CD14-positive monocyte (primary cell): Measurements from ENCODE around the gene CNTN4. TPM values are rescaled to one million over a fixed set of nuclear protein-coding genes. Genes with fewer than 3 reads are reported as not detected.

Experiments
- DNase-seq, 3 donors: peaks; one replicate each; pipeline ENCODE4 v3.0.0-alpha.2; 2011 to 2022
- H2AFZ ChIP-seq: 2 replicates; pipeline ENCODE4 v1.6.0; 2012; ENCODE audit warnings: mild to moderate bottlenecking, low read depth, low read length, inconsistent platforms; ENCODE audit not compliant: insufficient read depth, poor library complexity, severe bottlenecking
- H3K27ac ChIP-seq, 2 donors: 1 replicate in 1 of 2; 2 replicates in 1 of 2; pipeline ENCODE4 v1.5.1; 2012 to 2013; ENCODE audit warnings: low read length in 2 of 2, control low read depth in 1 of 2, inconsistent platforms in 1 of 2, low read depth in 1 of 2, mild to moderate bottlenecking in 1 of 2
- H3K27me3 ChIP-seq, 2 donors: one replicate each; pipeline versions ENCODE4 v1.6.0 to v1.6.1; 2011 to 2013; ENCODE audit warnings: low read length in 2 of 2; ENCODE audit not compliant: control insufficient read depth in 2 of 2, insufficient read depth in 2 of 2
- H3K36me3 ChIP-seq, 2 donors: replicated peaks in 1 of 2; 1 replicate in 1 of 2; 2 replicates in 1 of 2; pipeline versions ENCODE4 v1.5.1 to v1.6.1; 2012 to 2013; ENCODE audit warnings: low read length in 2 of 2, control low read depth in 1 of 2, inconsistent platforms in 1 of 2, mild to moderate bottlenecking in 1 of 2; ENCODE audit not compliant: insufficient read depth in 2 of 2, control insufficient read depth in 1 of 2
- H3K4me1 ChIP-seq, 2 donors: 1 replicate in 1 of 2; 2 replicates in 1 of 2; pipeline versions ENCODE4 v1.5.1 to v1.6.1; 2012 to 2013; ENCODE audit warnings: low read length in 2 of 2, control low read depth in 1 of 2, inconsistent platforms in 1 of 2, mild to moderate bottlenecking in 1 of 2, moderate library complexity in 1 of 2; ENCODE audit not compliant: insufficient read depth in 2 of 2, control insufficient read depth in 1 of 2
- H3K4me2 ChIP-seq: replicated peaks from 2 replicates; pipeline ENCODE3; 2012; ENCODE audit warnings: low read length, moderate library complexity, mild to moderate bottlenecking; ENCODE audit not compliant: poor library complexity, severe bottlenecking; ENCODE audit errors: extremely low read depth
- H3K4me3 ChIP-seq, 3 experiments: fragments of 200-600 bp in 1 of 3; sonication (generic) in 1 of 3; replicated peaks in 1 of 3; 1 replicate in 2 of 3; 2 replicates in 1 of 3; pipeline ENCODE4 v1.5.1; 2011 to 2013; ENCODE audit warnings: low read length in 3 of 3, mild to moderate bottlenecking in 3 of 3, control low read depth in 2 of 3, low read depth in 2 of 3, inconsistent platforms in 1 of 3, moderate library complexity in 1 of 3
- H3K79me2 ChIP-seq: 2 replicates; pipeline ENCODE4 v1.6.0; 2012; ENCODE audit warnings: mild to moderate bottlenecking, control low read depth, inconsistent platforms, low read length, moderate library complexity; ENCODE audit not compliant: insufficient read depth
- H3K9ac ChIP-seq: 2 replicates; pipeline ENCODE4 v1.6.0; 2017; ENCODE audit warnings: low read length, mild to moderate bottlenecking; ENCODE audit not compliant: insufficient read depth, poor library complexity, severe bottlenecking
- H3K9me3 ChIP-seq, 2 donors: replicated peaks in 1 of 2; 1 replicate in 1 of 2; 2 replicates in 1 of 2; pipeline versions ENCODE4 v1.5.1 to v1.6.1; 2012 to 2013; ENCODE audit warnings: low read length in 2 of 2, control low read depth in 1 of 2; ENCODE audit not compliant: control insufficient read depth in 1 of 2, insufficient read depth in 1 of 2
- H4K20me1 ChIP-seq: 2 replicates; pipeline ENCODE4 v1.6.0; 2012; ENCODE audit warnings: mild to moderate bottlenecking, low read length, control low read depth, moderate library complexity; ENCODE audit not compliant: insufficient read depth
- H3K27ac Mint-ChIP-seq, 7 donors: one replicate each; pipeline ENCODE4 v1.8.0; 2020; ENCODE audit warnings: mild to moderate bottlenecking in 7 of 7, mixed read lengths in 7 of 7, moderate library complexity in 6 of 7, inconsistent platforms in 2 of 7
- H3K27me3 Mint-ChIP-seq, 3 donors: one replicate each; pipeline ENCODE4 v1.8.0; 2021 to 2022; ENCODE audit warnings: low read depth in 3 of 3, mild to moderate bottlenecking in 3 of 3, mixed read lengths in 3 of 3, moderate library complexity in 3 of 3, inconsistent platforms in 1 of 3
- H3K36me3 Mint-ChIP-seq, 2 donors: one replicate each; pipeline ENCODE4 v1.8.0; 2020; ENCODE audit warnings: mixed read lengths in 2 of 2, inconsistent platforms in 1 of 2, mild to moderate bottlenecking in 1 of 2
- H3K4me1 Mint-ChIP-seq: one replicate; pipeline ENCODE4 v1.8.0; 2020; ENCODE audit warnings: mild to moderate bottlenecking, mixed read lengths
- H3K4me3 Mint-ChIP-seq, 2 donors: one replicate each; pipeline ENCODE4 v1.8.0; 2020; ENCODE audit warnings: mild to moderate bottlenecking in 2 of 2, mixed read lengths in 2 of 2, moderate library complexity in 1 of 2
- H3K9me3 Mint-ChIP-seq, 7 donors: one replicate each; pipeline ENCODE4 v1.8.0; 2020 to 2022; ENCODE audit warnings: mixed read lengths in 7 of 7, mild to moderate bottlenecking in 6 of 7, moderate library complexity in 6 of 7, inconsistent platforms in 2 of 7
- CTCF ChIP-seq: fragments of 200-600 bp; IDR thresholded peaks from one replicate; pipeline ENCODE4 v1.8.0; 2022; ENCODE audit warnings: antibody characterized with exemption, mild to moderate bottlenecking
- WGBS: methylation state at CpG from one replicate; pipeline ENCODE4 v1.1.5; 2013; ENCODE audit warnings: missing lambda C conversion rate; ENCODE audit not compliant: insufficient coverage; 5-methylcytosine and 5-hydroxymethylcytosine counted together
- intact Hi-C, 2 donors: fragments of 100-400 bp; cut with micrococcal nuclease; formaldehyde crosslinking; loops; one replicate each; pipeline versions ENCODE4 v1.15.0 to v1.15.1; 2023
- polyA plus RNA-seq, 3 donors: library from polyadenylated mRNA; depleted of rRNA in 1 of 3; unstranded in 2 of 3; stranded (reverse) in 1 of 3; fragments of 300-500 nt in 2 of 3; fragments of >200 nt in 1 of 3; fragmentation: Illumina TruSeq in 2 of 3; gene quantifications; 1 replicate in 2 of 3; 2 replicates in 1 of 3; pipeline ENCODE4 v1.2.3, GENCODE V29; 2012 to 2021

CNTN4 gene
- polyA plus RNA-seq, 3 donors: not detected

GRCh38 chr3:2477620-2478019 is 379.0 kb downstream of the CNTN4 start:
- no peaks in the 10 kb centered on the region for H3K27me3 ChIP-seq
- H3K4me1 ChIP-seq: no peaks in the 10 kb centered on the region
- no peak overlapping the region for H3K4me3 ChIP-seq
- H4K20me1 ChIP-seq: no peaks in the 10 kb centered on the region
- H3K27ac Mint-ChIP-seq: no peak overlapping the region
- H3K4me3 Mint-ChIP-seq: no peak overlapping the region
- H3K9me3 Mint-ChIP-seq: peaks cover 0 to 29% (median 9%) of the 10 kb centered on the region in 7 donors
- intact Hi-C loops: no loop called here
- no peaks in the 10 kb centered on the region for H3K36me3 ChIP-seq
- no peak for TF ChIP-seq CTCF
- no peaks in the 10 kb centered on the region for H3K79me2 ChIP-seq
- no peak overlapping the region for H3K4me2 ChIP-seq
- H3K9me3 ChIP-seq: peaks cover 4 to 11% of the 10 kb centered on the region in 2 donors
- no peak overlapping the region for H3K27ac ChIP-seq
- no peaks in the 10 kb centered on the region for H3K36me3 Mint-ChIP-seq
- H2AFZ ChIP-seq: no peak overlapping the region
- no peak for DNase-seq
- 86% methylated on average over 2 of the region's 5 CpGs for WGBS
- H3K27me3 Mint-ChIP-seq: no peaks in the 10 kb centered on the region
- H3K9ac ChIP-seq: no peak overlapping the region
- no peaks in the 10 kb centered on the region for H3K4me1 Mint-ChIP-seq

DNA sequence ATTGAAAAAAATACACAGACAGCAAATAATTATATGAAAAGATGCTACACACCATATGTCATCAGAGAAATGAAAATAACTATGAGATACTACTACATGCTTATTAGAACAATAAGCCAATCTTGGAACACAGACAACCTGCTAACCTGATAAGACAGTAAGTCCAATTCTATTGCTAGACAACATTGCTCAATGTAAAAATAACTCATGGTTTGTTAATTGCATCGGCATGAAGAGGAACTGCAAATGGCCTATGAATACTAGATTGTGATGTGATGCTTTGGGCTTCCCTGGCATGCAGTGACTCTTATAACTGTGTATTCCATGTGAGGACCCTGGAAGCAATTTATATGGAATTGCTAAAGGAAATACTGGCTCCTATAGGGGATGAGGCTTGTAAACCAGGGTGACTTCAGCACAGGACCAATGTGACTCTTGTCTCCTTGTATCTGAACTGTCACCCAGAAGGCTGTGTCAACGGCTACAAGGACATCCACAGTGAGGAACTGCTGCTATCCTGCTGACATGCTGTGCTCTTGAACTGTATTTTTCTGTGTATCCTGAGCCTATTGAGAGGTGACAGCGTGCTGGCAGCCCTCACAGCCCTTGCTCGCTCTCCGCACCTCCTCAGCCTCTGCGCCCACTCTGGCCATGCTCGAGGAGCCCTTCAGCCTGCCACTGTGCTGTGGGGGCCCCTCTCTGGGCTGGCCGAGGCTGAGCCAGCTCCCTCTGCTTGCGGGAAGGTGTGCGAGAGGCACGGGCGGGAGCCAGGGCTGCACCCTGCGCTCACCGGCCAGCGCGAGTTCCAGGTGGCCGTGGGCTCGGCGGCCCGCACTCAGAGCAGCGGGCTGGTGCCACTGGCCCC is 385.7 kb downstream of the CNTN4 start:
- no peak for TF ChIP-seq CTCF
- Histone ChIP-seq H3K36me3 (no peaks in the 10 kb centered on the region), H3K79me2 (no peaks in the 10 kb centered on the region), H3K4me2 (no peak overlapping the region), H2AFZ (no peak overlapping the region), H4K20me1 (no peaks in the 10 kb centered on the region), H3K27me3 (no peaks in the 10 kb centered on the region), H3K4me3 (no peak overlapping the region), H3K9me3 (peaks cover 27 to 38% of the 10 kb centered on the region in 2 donors), H3K4me1 (no peaks in the 10 kb centered on the region), H3K9ac (no peak overlapping the region), H3K27ac (no peak overlapping the region)
- H3K4me3 Mint-ChIP-seq: no peak overlapping the region
- H3K27ac Mint-ChIP-seq: no peak overlapping the region
- no peak for DNase-seq
- no peaks in the 10 kb centered on the region for H3K4me1 Mint-ChIP-seq
- intact Hi-C loops: no loop called here
- H3K36me3 Mint-ChIP-seq: no peaks in the 10 kb centered on the region
- WGBS: 96% methylated on average over 19 of the region's 21 CpGs
- peaks cover 5 to 26% (median 10%) of the 10 kb centered on the region in 7 donors for H3K9me3 Mint-ChIP-seq
- peaks cover 0 to 2% (median 0%) of the 10 kb centered on the region in 3 donors for H3K27me3 Mint-ChIP-seq
